Endothelial cell of umbilical vein (primary cell): ENCODE data around the gene MRFAP1.

ENCODE experiments used
- POLR2A ChIP-seq: IDR thresholded peaks from 2 replicates; pipeline ENCODE4 v1.6.1; 2012; ENCODE audit warnings: low read depth, mild to moderate bottlenecking, control low read depth, low read length
- TF ChIP-seq, protein P1 (sequence below), 2 donors: IDR thresholded peaks; 1 replicate in 1 of 2; 2 replicates in 1 of 2; pipeline ENCODE4 v1.5.1; 2011; ENCODE audit warnings: low read length in 2 of 2, mild to moderate bottlenecking in 2 of 2, moderate library complexity in 2 of 2, control low read depth in 1 of 2, inconsistent platforms in 1 of 2, low read depth in 1 of 2; ENCODE audit not compliant: insufficient read depth in 1 of 2; ENCODE audit errors: extremely low read depth in 1 of 2

DNA sequence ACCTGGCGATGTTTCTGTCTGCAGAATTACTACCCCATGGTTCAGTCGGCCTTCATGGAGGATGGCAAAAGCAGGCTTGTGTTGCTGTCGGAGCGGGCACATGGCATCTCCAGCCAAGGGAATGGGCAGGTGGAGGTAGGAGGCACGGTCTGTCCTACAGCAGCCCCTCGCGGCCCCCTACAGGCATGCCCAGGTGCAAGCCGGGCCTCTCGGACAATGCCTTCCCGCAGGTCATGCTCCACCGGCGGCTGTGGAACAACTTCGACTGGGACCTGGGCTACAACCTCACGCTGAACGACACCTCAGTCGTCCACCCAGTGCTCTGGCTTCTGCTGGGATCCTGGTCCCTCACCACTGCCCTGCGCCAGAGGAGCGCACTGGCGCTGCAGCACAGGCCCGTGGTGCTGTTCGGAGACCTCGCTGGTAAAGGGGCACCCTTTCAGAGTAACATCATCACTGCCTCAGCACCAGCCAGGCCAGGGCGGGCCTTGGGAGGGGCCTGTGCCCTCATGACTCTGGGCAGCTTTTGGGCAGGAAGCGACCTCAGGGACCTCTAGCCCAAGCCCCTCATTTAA lies 29.5 kb upstream of the MRFAP1 start:
- no peak for TF ChIP-seq POLR2A
- TF ChIP-seq, protein P1, sequence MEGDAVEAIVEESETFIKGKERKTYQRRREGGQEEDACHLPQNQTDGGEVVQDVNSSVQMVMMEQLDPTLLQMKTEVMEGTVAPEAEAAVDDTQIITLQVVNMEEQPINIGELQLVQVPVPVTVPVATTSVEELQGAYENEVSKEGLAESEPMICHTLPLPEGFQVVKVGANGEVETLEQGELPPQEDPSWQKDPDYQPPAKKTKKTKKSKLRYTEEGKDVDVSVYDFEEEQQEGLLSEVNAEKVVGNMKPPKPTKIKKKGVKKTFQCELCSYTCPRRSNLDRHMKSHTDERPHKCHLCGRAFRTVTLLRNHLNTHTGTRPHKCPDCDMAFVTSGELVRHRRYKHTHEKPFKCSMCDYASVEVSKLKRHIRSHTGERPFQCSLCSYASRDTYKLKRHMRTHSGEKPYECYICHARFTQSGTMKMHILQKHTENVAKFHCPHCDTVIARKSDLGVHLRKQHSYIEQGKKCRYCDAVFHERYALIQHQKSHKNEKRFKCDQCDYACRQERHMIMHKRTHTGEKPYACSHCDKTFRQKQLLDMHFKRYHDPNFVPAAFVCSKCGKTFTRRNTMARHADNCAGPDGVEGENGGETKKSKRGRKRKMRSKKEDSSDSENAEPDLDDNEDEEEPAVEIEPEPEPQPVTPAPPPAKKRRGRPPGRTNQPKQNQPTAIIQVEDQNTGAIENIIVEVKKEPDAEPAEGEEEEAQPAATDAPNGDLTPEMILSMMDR (IDR thresholded peaks at IDR 0.05; ENCODE audit: extremely low read depth in 1 of 2, insufficient read depth in 1 of 2, low read depth in 1 of 2, low read length in 2 of 2) = no peak
